T-helper 2 cell treated with Interferon-gamma antibody and Interleukin-4, amounts not matched to agents 100 ng/mL and 5 ng/mL, for 36 hours (primary cell): ENCODE results near the gene P2RX3. TPM values are rescaled to one million over a fixed set of nuclear protein-coding genes. Genes with fewer than 3 reads are reported as not detected.

Experiments
- intact Hi-C: fragments of 100-400 bp; cut with micrococcal nuclease; formaldehyde crosslinking; loops from one replicate; pipeline ENCODE4 v1.15.1; 2023
- total RNA-seq: library from RNA; stranded (reverse); gene quantifications from 2 replicates; pipeline ENCODE4 v1.2.3, GENCODE V29; 2022

The P2RX3 gene
- total RNA-seq, 1 donor from 2014 or later: not detected

- intact Hi-C loops: no loop called here
Measured at GRCh38 chr11:57368106-57368844, 30.1 kb downstream of the P2RX3 start.

DNA sequence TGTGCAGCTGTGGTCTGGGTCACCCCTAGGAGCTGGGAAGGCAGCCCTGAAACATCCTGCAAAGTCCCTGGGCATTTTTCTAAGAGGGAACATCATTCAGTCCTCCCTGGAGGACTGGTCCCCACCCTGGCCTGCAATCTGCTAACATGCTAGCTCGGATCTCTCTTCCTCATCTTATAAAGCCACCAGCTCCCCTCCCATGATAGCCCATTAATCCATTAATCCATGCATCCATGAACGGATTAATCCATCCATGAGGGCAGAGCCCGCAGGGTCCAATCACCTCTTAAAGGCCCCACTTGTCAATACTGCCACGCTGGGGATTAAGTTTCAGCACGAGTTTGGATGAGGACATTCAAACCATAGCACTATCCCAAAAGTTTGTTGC, 30.7 kb downstream of the P2RX3 start:
- intact Hi-C loops: no loop called here

GRCh38 chr11:57370251-57370650, 32.1 kb downstream of the P2RX3 start:
- intact Hi-C loops: no loop called here

DNA sequence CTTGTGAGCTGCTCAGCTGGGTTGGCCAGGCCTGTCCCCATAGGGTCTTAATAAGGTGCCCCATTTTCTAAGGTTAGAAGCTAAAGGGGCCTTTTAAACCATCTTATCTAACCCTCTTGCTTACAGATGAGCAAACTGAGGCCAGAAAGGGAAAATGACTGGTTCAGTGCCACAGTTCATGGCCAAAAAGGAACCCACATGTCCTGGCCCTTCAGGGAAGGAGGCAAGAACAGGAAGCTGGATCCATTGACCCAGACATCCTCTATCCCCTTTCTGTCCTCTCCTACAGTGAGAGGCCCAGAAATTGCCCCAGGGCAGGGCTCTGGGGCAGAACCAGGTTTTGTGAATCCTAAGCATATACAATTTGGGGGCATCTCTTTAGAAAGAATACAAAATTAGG, 32.8 kb downstream of the P2RX3 start:
- intact Hi-C loops: no loop called here

- intact Hi-C loops: no loop called here
Measured at GRCh38 chr11:57373146-57373545, 35.0 kb downstream of the P2RX3 start.

DNA sequence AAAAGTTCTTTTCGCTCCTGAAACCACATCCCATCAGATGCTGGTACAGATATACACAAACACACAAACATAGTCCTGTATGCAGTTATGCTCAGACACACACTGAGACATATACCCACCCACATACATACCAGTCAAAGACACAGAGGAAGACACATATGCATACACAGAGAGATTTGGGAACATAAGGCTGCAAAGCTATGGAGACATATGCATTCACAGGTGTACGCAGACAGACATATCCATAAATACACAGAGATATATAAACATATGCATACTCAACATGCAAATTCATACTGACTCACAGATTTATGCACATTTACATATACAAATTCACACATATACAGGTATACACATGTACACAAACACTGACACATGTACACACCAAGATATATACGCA, 36.8 kb downstream of the P2RX3 start:
- intact Hi-C loops: no loop called here

- intact Hi-C loops: no loop called here
Measured at GRCh38 chr11:57375490-57375889, 37.3 kb downstream of the P2RX3 start.

DNA sequence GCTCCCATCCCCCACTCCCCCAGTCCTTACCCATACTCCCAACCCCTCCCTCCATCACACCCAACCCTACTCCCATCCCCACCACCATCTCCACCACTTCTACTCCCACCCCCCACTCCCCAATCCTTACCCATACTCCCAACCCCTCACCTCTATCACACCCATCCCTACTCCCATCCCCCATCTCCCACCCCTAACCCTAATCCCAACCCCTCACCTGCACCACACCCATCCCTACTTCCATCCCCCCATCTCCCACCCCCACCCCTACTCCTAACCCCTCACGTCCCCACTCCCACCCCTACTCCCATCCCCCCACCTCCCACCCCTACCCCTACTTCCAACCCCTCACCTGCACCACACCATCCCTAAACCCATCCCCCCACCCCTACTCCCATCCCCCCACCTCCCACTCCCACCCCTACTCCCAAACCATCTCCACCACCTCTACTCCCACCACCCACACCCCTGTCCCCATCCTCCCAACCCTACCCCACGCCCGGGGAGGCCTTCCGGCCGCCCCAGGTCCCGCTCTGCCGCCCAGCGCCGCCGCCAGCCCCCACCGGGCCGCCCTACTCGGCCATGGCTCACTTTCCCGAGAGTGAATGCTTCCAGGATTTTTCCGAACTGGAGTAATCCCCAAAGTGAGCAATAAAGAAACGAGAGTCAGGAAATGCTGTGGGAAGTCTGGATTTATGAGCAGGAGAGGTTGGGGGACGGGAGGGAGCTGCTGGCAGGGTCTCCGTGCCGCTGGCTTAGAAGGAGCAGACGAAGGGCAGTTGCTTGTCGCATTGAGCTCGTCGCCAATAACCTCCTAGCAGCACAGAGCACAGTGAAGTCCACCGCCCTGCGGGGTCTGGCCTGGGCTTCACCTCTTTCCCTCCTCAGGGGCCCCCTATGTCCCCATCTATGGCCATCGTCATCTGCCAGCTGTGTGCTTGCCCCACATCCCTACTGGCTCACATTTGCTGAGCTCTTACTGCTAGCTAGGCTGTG, 38.2 kb downstream of the P2RX3 start:
- intact Hi-C loops: no loop called here

GRCh38 chr11:57377107-57377506, 39.0 kb downstream of the P2RX3 start:
- intact Hi-C loops: no loop called here

DNA sequence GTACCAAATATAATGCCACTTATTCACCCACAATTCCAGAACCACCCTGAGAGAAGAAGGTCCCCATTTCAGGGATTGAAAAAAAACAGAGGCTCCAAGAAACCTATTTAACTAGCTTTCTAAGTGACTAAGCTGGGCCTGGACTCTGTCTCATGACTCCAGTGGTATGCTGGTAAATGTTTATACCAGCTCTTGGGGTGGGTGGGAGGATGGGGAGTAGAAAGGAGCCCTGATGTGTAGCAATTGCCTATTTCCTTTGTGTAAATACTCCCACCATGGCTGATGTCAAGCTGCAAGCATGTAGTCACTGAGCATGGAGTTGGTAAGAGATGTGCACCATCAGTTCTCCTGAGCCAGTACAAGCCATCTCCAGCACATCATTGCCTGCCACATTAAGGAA, 40.0 kb downstream of the P2RX3 start:
- intact Hi-C loops: no loop called here

- intact Hi-C loops: no loop called here
Measured at GRCh38 chr11:57379732-57380131, 41.6 kb downstream of the P2RX3 start.

DNA sequence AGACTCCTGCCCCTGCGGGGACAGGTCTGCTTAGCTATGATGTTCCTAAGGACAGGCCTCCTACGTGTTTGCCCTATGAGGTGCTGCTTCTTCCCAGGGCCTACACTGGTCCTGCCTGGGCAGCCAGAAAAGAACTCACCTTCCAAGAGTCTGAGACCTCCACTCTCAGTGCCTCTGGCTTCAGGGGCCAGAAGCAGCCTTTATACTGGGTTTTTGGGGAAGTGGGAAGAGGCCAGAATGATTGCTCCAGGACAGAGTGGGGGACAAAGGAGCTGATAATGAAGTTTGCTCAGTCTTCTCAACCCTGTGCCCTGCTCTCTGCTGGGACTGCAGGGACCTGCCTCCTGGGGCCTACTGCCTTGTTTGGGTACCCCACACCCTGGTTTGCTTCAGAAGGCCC, 42.8 kb downstream of the P2RX3 start, which contains the start of gene PRG3:
Gene PRG3 (minus strand): TSS at position 176 of the 400 bp plus-strand sequence. CDS start 442 bp downstream, outside the sequence.
- intact Hi-C loops: no loop called here

DNA sequence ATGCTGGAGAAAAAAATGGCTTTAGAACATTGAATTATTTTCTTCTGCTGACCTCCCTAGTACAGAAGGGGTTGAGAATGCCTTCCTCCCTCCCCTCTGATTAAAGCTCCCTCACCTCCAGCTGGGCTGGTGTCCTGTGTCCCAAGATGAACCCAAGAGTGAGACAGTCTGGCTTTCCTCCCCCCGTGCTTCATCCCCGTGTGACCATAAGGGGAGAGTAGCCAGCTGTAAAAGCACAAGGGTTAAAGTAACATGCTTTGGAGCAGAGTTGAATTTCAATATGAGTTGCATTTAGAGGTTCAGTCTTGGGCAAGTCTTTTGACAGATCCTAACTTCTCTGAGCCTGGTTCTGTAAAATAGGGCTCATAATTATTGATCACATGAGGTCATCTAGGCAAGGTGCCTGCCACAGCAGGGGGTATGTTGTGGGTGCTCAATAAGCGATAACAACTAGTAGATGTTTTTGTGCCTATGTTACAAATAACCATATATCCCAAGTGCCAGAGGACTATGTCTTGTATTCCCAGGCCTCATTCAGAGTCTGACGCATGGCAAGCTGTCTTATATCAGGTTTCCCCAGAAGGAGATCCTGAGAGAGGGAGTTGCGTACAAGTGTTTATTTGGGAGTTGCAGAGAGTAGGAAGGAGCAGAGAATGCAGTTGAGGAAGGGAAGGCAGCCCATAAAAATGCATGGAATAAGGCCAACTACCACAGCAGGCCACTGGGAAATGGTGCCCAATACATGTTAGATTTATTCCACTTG, 48.2 kb downstream of the P2RX3 start:
- intact Hi-C loops: no loop called here

- intact Hi-C loops: no loop called here
Measured at GRCh38 chr11:57387289-57388030, 49.3 kb downstream of the P2RX3 start.

GRCh38 chr11:57390535-57390934, 52.4 kb downstream of the P2RX3 start, which contains the start of gene PRG2:
PRG2 (minus strand) TSS chr11:57390650; CDS start chr11:57389944, 706 bp downstream.
- intact Hi-C loops: no loop called here

GRCh38 chr11:57391111-57391510, 53.0 kb downstream of the P2RX3 start:
- intact Hi-C loops: no loop called here

DNA sequence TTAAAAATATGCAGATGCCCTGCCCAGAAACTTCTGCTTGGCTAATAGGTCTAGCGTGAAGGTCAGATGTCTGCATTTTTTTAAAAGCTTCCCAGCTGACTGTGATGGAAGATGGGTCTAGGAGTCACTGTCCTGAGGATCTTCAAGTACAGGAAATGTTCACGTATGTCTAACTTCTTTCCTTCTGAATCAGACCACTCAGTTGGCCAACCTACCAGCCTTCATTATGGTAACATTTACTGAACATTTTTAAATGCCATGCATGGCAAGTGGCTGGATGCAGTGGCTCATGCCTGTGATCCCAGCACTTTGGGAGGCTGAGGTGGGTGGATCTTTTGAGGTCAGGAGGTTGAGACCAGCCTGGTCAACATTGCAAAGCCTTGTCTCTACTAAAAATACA, 53.4 kb downstream of the P2RX3 start:
- intact Hi-C loops: no loop called here

- intact Hi-C loops: no loop called here
Measured at GRCh38 chr11:57392066-57392762, 54.1 kb downstream of the P2RX3 start.

- intact Hi-C loops: no loop called here
Measured at GRCh38 chr11:57392763-57393105, 54.6 kb downstream of the P2RX3 start.
